Esophagus squamous epithelium (tissue), 4 donors: ENCODE measurements around the gene FAM184B.

Experiments used
- POLR2A ChIP-seq, 4 donors: fragments of 450-650 bp; IDR thresholded peaks; one replicate each; pipeline ENCODE4 v1.6.1; 2017; ENCODE audit warnings: antibody characterized with exemption in 4 of 4, mild to moderate bottlenecking in 4 of 4, moderate library complexity in 3 of 4
- TF ChIP-seq, protein P1 (sequence below), 6 experiments: fragments of 450-650 bp in 4 of 6; fragments of 200-600 bp in 2 of 6; sonication (generic) in 2 of 6; IDR thresholded peaks; one replicate each; pipeline ENCODE4 v1.5.1; 2016 to 2019; ENCODE audit warnings: antibody characterized with exemption in 6 of 6, mild to moderate bottlenecking in 4 of 6, moderate library complexity in 4 of 6

GRCh38 chr4:17624821-17625220 is 156.6 kb downstream of the FAM184B start:
- TF ChIP-seq, protein P1, sequence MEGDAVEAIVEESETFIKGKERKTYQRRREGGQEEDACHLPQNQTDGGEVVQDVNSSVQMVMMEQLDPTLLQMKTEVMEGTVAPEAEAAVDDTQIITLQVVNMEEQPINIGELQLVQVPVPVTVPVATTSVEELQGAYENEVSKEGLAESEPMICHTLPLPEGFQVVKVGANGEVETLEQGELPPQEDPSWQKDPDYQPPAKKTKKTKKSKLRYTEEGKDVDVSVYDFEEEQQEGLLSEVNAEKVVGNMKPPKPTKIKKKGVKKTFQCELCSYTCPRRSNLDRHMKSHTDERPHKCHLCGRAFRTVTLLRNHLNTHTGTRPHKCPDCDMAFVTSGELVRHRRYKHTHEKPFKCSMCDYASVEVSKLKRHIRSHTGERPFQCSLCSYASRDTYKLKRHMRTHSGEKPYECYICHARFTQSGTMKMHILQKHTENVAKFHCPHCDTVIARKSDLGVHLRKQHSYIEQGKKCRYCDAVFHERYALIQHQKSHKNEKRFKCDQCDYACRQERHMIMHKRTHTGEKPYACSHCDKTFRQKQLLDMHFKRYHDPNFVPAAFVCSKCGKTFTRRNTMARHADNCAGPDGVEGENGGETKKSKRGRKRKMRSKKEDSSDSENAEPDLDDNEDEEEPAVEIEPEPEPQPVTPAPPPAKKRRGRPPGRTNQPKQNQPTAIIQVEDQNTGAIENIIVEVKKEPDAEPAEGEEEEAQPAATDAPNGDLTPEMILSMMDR (IDR thresholded peaks at IDR 0.05), result no peak
- TF ChIP-seq POLR2A (IDR thresholded peaks at IDR 0.05), result no peak
